HepG2 (cell line): ENCODE results near the gene TGM2. TPM values are rescaled to one million over a fixed set of nuclear protein-coding genes. Genes with fewer than 3 reads are reported as not detected.
A peak's percentile ranks its signal among the peaks of the same experiment; 100 is the strongest.

Experiments
- BHLHE40 ChIP-seq: IDR thresholded peaks from 2 replicates; pipeline ENCODE4 v1.6.1; 2011; ENCODE audit warnings: low read length, improper control_type of control experiment
- CBX5 ChIP-seq: sonication (generic); formaldehyde crosslinking; IDR thresholded peaks from 2 replicates; pipeline ENCODE4 v1.4.0; 2020; ENCODE audit warnings: missing genetic modification reagents, borderline replicate concordance
- CREM ChIP-seq, 2 experiments: sonication (generic) in 1 of 2; formaldehyde crosslinking in 1 of 2; IDR thresholded peaks; 2 replicates each; pipeline versions ENCODE4 v1.4.0 to v1.6.1; 2016 to 2020; ENCODE audit warnings: antibody characterized with exemption in 1 of 2, mild to moderate bottlenecking in 1 of 2, missing genetic modification reagents in 1 of 2
- DR1 ChIP-seq: sonication (generic); formaldehyde crosslinking; IDR thresholded peaks from 2 replicates; pipeline ENCODE4 v1.8.0; 2021; ENCODE audit warnings: mild to moderate bottlenecking, missing genetic modification reagents, inconsistent platforms
- MLLT10 ChIP-seq: sonication (generic); formaldehyde crosslinking; IDR thresholded peaks from 2 replicates; pipeline ENCODE4 v1.4.0; 2020; ENCODE audit warnings: missing genetic modification reagents
- NR2F2 ChIP-seq: IDR thresholded peaks from 2 replicates; pipeline ENCODE4 v1.6.1; 2012; ENCODE audit warnings: low read depth, inconsistent platforms, borderline replicate concordance
- PRMT3 ChIP-seq: sonication (generic); formaldehyde crosslinking; IDR thresholded peaks from 2 replicates; pipeline ENCODE4 v1.8.1; 2022; ENCODE audit warnings: low read depth, mild to moderate bottlenecking, moderate library complexity, missing genetic modification reagents, borderline replicate concordance
- REPIN1 ChIP-seq: sonication (generic); formaldehyde crosslinking; IDR thresholded peaks from 2 replicates; pipeline ENCODE4 v1.8.0; 2022; ENCODE audit warnings: missing genetic modification reagents, low read depth, mild to moderate bottlenecking, borderline replicate concordance
- RXRB ChIP-seq: IDR thresholded peaks from 2 replicates; pipeline ENCODE4 v1.6.1; 2016; ENCODE audit warnings: borderline replicate concordance, missing genetic modification reagents, missing compliant biosample characterization
- ZFAT ChIP-seq: sonication (generic); formaldehyde crosslinking; conservative IDR thresholded peaks from 2 replicates; pipeline ENCODE4 v1.8.1; 2023; ENCODE audit warnings: missing genetic modification reagents, inconsistent platforms
- ZFP36L2 ChIP-seq: sonication (generic); formaldehyde crosslinking; IDR thresholded peaks from 2 replicates; pipeline ENCODE4 v1.4.0; 2020; ENCODE audit warnings: missing genetic modification reagents
- ZFYVE20 ChIP-seq: sonication (generic); formaldehyde crosslinking; IDR thresholded peaks from 2 replicates; pipeline ENCODE4 v1.8.0; 2023; ENCODE audit warnings: low read depth, mild to moderate bottlenecking, moderate library complexity, missing genetic modification reagents, borderline replicate concordance
- ZMAT3 ChIP-seq: sonication (generic); formaldehyde crosslinking; conservative IDR thresholded peaks from 2 replicates; pipeline ENCODE4 v1.7.0; 2021; ENCODE audit warnings: missing genetic modification reagents
- ZNF737 ChIP-seq: sonication (generic); formaldehyde crosslinking; IDR thresholded peaks from 2 replicates; pipeline ENCODE4 v1.5.0; 2020; ENCODE audit warnings: missing genetic modification reagents, mild to moderate bottlenecking, borderline replicate concordance
- polyA plus RNA-seq, 8 experiments: library from polyadenylated mRNA; depleted of rRNA in 3 of 8; stranded (reverse) in 7 of 8; unstranded in 1 of 8; fragments of >200 nt; fragmentation: Illumina TruSeq in 4 of 8; extraction: Trizol in 4 of 8; gene quantifications; 2 replicates each; pipeline versions ENCODE4 v1.2.1 to v1.2.3, GENCODE V29; 2011 to 2016; ENCODE audit warnings: low read depth in 4 of 8, missing spikeins in 1 of 8, mixed read lengths in 1 of 8; ENCODE audit not compliant: insufficient read depth in 1 of 8
- total RNA-seq, 5 experiments: library from RNA; depleted of rRNA; stranded (reverse); fragments of >200 nt; fragmentation: Illumina TruSeq; extraction: Trizol; gene quantifications; 2 replicates each; pipeline ENCODE4 v1.2.3, GENCODE V29; 2016; ENCODE audit warnings: low read depth in 1 of 5
- TF ChIP-seq, protein P1 (sequence below): sonication (generic); formaldehyde crosslinking; IDR thresholded peaks from 2 replicates; pipeline ENCODE4 v1.4.0; 2020; ENCODE audit warnings: missing genetic modification reagents
- TF ChIP-seq, protein P2 (sequence below): sonication (generic); formaldehyde crosslinking; IDR thresholded peaks from 2 replicates; pipeline ENCODE4 v1.5.0; 2020; ENCODE audit warnings: mild to moderate bottlenecking, missing genetic modification reagents, borderline replicate concordance
- TF ChIP-seq, protein P3 (sequence below): sonication (generic); formaldehyde crosslinking; IDR thresholded peaks from 2 replicates; pipeline ENCODE4 v1.5.1; 2020; ENCODE audit warnings: mild to moderate bottlenecking, missing genetic modification reagents, borderline replicate concordance

TGM2 gene
- total and polyA plus RNA-seq, 2 of the 13 experiments (the other 11 are each of a cell fraction or from before 2014, with no cell fraction given), result 4.2 to 46.4 TPM

DNA sequence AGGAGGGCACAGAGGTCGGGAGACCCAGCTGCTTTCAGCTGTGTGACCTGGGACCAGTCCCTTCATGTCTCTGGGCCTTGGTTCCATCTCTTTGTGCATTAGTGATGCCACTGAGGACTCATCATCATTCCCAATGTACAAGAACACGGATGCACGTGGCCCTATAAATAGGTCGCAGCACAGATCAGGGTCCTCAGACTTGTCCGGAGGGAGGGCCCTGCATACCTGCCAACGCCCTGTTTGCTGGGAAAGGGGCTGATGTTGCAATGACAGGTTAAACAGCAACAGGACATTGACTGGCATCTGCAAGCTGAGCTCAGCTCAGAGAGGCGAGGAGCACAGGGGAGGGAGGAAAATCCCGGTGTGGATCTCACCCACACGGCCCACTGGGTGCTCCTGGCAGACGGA, 21.8 kb downstream of the TGM2 start (continued):
- TF ChIP-seq, protein P1, sequence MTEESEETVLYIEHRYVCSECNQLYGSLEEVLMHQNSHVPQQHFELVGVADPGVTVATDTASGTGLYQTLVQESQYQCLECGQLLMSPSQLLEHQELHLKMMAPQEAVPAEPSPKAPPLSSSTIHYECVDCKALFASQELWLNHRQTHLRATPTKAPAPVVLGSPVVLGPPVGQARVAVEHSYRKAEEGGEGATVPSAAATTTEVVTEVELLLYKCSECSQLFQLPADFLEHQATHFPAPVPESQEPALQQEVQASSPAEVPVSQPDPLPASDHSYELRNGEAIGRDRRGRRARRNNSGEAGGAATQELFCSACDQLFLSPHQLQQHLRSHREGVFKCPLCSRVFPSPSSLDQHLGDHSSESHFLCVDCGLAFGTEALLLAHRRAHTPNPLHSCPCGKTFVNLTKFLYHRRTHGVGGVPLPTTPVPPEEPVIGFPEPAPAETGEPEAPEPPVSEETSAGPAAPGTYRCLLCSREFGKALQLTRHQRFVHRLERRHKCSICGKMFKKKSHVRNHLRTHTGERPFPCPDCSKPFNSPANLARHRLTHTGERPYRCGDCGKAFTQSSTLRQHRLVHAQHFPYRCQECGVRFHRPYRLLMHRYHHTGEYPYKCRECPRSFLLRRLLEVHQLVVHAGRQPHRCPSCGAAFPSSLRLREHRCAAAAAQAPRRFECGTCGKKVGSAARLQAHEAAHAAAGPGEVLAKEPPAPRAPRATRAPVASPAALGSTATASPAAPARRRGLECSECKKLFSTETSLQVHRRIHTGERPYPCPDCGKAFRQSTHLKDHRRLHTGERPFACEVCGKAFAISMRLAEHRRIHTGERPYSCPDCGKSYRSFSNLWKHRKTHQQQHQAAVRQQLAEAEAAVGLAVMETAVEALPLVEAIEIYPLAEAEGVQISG (CRISPR knock-in tag), result peak; percentile 92
- TF ChIP-seq ZMAT3 (peak; percentile 82), ZFP36L2 (CRISPR knock-in tag) (peak; percentile 70; the same call in 1 of the 2 replicates), RXRB (peak; percentile 96), ZNF737 (CRISPR knock-in tag) (no peak), PRMT3 (CRISPR knock-in tag) (peak; percentile 83; the same call in 1 of the 2 replicates), NR2F2 (peak; percentile 83; the same call in 1 of the 2 replicates), MLLT10 (CRISPR knock-in tag) (no peak), CBX5 (CRISPR knock-in tag) (peak; percentile 99), BHLHE40 (peak; percentile 62), REPIN1 (CRISPR knock-in tag) (peak; percentile 96), CREM (IDR thresholded peaks at IDR 0.05) (peak; percentile 86), CREM (CRISPR knock-in tag; IDR thresholded peaks at IDR 0.05) (no peak), ZFYVE20 (CRISPR knock-in tag) (no peak), ZFAT (CRISPR knock-in tag) (no peak), DR1 (CRISPR knock-in tag) (peak; percentile 72; the same call in 1 of the 2 replicates)
- TF ChIP-seq, protein P2, sequence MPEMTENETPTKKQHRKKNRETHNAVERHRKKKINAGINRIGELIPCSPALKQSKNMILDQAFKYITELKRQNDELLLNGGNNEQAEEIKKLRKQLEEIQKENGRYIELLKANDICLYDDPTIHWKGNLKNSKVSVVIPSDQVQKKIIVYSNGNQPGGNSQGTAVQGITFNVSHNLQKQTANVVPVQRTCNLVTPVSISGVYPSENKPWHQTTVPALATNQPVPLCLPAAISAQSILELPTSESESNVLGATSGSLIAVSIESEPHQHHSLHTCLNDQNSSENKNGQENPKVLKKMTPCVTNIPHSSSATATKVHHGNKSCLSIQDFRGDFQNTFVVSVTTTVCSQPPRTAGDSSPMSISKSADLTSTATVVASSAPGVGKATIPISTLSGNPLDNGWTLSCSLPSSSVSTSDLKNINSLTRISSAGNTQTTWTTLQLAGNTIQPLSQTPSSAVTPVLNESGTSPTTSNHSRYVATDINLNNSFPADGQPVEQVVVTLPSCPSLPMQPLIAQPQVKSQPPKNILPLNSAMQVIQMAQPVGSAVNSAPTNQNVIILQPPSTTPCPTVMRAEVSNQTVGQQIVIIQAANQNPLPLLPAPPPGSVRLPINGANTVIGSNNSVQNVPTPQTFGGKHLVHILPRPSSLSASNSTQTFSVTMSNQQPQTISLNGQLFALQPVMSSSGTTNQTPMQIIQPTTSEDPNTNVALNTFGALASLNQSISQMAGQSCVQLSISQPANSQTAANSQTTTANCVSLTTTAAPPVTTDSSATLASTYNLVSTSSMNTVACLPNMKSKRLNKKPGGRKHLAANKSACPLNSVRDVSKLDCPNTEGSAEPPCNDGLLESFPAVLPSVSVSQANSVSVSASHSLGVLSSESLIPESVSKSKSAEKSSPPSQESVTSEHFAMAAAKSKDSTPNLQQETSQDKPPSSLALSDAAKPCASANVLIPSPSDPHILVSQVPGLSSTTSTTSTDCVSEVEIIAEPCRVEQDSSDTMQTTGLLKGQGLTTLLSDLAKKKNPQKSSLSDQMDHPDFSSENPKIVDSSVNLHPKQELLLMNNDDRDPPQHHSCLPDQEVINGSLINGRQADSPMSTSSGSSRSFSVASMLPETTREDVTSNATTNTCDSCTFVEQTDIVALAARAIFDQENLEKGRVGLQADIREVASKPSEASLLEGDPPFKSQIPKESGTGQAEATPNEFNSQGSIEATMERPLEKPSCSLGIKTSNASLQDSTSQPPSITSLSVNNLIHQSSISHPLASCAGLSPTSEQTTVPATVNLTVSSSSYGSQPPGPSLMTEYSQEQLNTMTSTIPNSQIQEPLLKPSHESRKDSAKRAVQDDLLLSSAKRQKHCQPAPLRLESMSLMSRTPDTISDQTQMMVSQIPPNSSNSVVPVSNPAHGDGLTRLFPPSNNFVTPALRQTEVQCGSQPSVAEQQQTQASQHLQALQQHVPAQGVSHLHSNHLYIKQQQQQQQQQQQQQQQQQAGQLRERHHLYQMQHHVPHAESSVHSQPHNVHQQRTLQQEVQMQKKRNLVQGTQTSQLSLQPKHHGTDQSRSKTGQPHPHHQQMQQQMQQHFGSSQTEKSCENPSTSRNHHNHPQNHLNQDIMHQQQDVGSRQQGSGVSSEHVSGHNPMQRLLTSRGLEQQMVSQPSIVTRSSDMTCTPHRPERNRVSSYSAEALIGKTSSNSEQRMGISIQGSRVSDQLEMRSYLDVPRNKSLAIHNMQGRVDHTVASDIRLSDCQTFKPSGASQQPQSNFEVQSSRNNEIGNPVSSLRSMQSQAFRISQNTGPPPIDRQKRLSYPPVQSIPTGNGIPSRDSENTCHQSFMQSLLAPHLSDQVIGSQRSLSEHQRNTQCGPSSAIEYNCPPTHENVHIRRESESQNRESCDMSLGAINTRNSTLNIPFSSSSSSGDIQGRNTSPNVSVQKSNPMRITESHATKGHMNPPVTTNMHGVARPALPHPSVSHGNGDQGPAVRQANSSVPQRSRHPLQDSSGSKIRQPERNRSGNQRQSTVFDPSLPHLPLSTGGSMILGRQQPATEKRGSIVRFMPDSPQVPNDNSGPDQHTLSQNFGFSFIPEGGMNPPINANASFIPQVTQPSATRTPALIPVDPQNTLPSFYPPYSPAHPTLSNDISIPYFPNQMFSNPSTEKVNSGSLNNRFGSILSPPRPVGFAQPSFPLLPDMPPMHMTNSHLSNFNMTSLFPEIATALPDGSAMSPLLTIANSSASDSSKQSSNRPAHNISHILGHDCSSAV (CRISPR knock-in tag), result no peak
- TF ChIP-seq, protein P3, sequence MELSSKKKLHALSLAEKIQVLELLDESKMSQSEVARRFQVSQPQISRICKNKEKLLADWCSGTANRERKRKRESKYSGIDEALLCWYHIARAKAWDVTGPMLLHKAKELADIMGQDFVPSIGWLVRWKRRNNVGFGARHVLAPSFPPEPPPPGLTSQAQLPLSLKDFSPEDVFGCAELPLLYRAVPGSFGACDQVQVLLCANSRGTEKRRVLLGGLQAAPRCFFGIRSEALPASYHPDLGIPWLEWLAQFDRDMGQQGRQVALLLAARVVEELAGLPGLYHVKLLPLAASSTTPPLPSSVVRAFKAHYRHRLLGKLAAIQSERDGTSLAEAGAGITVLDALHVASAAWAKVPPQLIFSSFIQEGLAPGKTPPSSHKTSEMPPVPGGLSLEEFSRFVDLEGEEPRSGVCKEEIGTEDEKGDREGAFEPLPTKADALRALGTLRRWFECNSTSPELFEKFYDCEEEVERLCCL (CRISPR knock-in tag), result no peak
